ENCODE measurements around the gene USP15. TPM values are rescaled to one million over a fixed set of nuclear protein-coding genes. Genes with fewer than 3 reads are reported as not detected.

The USP15 gene
- total and polyA plus RNA-seq, 2 of the 4 experiments (the other 2 are of a cell fraction) = 28.5 to 49.6 TPM

- H4K91ac ChIP-seq (ENCODE audit: insufficient read depth, low read depth, low read length) = no peak overlapping the region
- H4K20me1 ChIP-seq (ENCODE audit: insufficient read depth, low read length) = peaks cover 58% of the 10 kb centered on the region
- intact Hi-C loops (cut with micrococcal nuclease) = no loop called here
- no peak overlapping the region for H2BK120ac ChIP-seq (ENCODE audit: low read depth, low read length)
- H3K9me1 ChIP-seq (ENCODE audit: insufficient read depth, low read length) = peaks cover 15% of the 10 kb centered on the region
- H3K27me3 ChIP-seq (ENCODE audit: control insufficient read depth, insufficient read depth, low read length) = no peaks in the 10 kb centered on the region
- no peak overlapping the region for H3K18ac ChIP-seq (ENCODE audit: low read depth, low read length)
- peaks cover 3% of the 10 kb centered on the region for H3K4me1 ChIP-seq (ENCODE audit: control insufficient read depth, insufficient read depth, low read length)
- no peak overlapping the region for H3K56ac ChIP-seq (ENCODE audit: extremely low read depth, insufficient read depth, low read length)
- H3K36me3 ChIP-seq (ENCODE audit: control insufficient read depth, insufficient read depth, low read length) = no peaks in the 10 kb centered on the region
- H2BK15ac ChIP-seq (ENCODE audit: low read depth, low read length) = no peak overlapping the region
- no peak overlapping the region for H3K14ac ChIP-seq (replicated peaks; ENCODE audit: low read depth, low read length)
- dilution Hi-C loops (cut with HindIII; ENCODE audit: low sequenced_read_pairs, unreplicated experiment) = no loop called here
- H3K4ac ChIP-seq (ENCODE audit: low read depth, low read length) = no peak overlapping the region
- no TSS peak for BruUV-seq (replicated peaks)
- ChIA-PET POLR2A (ENCODE audit: unreplicated experiment) (no interaction called here), CTCF (no interaction called here)
- no peak overlapping the region for H2AK5ac ChIP-seq (ENCODE audit: low read depth, low read length)
- H3K9me3 ChIP-seq (ENCODE audit: control insufficient read depth, insufficient read depth, low read length) = peaks cover 4% of the 10 kb centered on the region; the same call in 1 of the 2 replicates
- no peak overlapping the region for H2AFZ ChIP-seq (replicated peaks; ENCODE audit: low read length, poor library complexity)
- H3K9ac ChIP-seq (ENCODE audit: low read depth, low read length) = no peak overlapping the region
- no peak overlapping the region for H2AK9ac ChIP-seq (replicated peaks; ENCODE audit: low read depth, low read length, poor library complexity)
- WGBS, 2 experiments (ENCODE audit: extremely low coverage in 2 of 2, insufficient read length in 1 of 2) = no CpG with 5 or more reads among the region's 5 CpGs
- H4K5ac ChIP-seq (ENCODE audit: low read depth, low read length) = no peak overlapping the region
- H3K79me1 ChIP-seq (ENCODE audit: low read depth in 1 of 2, low read length in 2 of 2) = peaks cover 25 to 59% of the 10 kb centered on the region in 2 experiments
- in situ Hi-C loops (cut with MboI; ENCODE audit: low sequenced_read_pairs) = no loop called here
- no peak overlapping the region for H3K4me3 ChIP-seq (ENCODE audit: insufficient read depth, low read depth, low read length)
- TF ChIP-seq MAFK (IDR thresholded peaks at IDR 0.05; ENCODE audit: low read depth, low read length) = no peak
- TF ChIP-seq CHD1 (IDR thresholded peaks at IDR 0.05; ENCODE audit: low read depth, low read length) = no peak
- TF ChIP-seq SMC3 (IDR thresholded peaks at IDR 0.05; ENCODE audit: low read depth, low read length) = no peak
- TF ChIP-seq, protein P1, sequence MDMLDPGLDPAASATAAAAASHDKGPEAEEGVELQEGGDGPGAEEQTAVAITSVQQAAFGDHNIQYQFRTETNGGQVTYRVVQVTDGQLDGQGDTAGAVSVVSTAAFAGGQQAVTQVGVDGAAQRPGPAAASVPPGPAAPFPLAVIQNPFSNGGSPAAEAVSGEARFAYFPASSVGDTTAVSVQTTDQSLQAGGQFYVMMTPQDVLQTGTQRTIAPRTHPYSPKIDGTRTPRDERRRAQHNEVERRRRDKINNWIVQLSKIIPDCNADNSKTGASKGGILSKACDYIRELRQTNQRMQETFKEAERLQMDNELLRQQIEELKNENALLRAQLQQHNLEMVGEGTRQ (IDR thresholded peaks at IDR 0.05; ENCODE audit: low read depth, low read length) = no peak
- no peak for TF ChIP-seq CTCF (conservative IDR thresholded peaks at IDR 0.05; ENCODE audit: low read depth, low read length)
- TF ChIP-seq MXI1 (IDR thresholded peaks at IDR 0.05; ENCODE audit: borderline replicate concordance, low read depth, low read length) = no peak
- no peak for TF ChIP-seq MAZ (IDR thresholded peaks at IDR 0.05; ENCODE audit: borderline replicate concordance, low read depth, low read length)
- TF ChIP-seq CEBPB (IDR thresholded peaks at IDR 0.05; ENCODE audit: low read depth, low read length) = no peak
- TF ChIP-seq RCOR1 (IDR thresholded peaks at IDR 0.05; ENCODE audit: insufficient replicate concordance, low read length) = no peak
- no peak for TF ChIP-seq POLR2A (IDR thresholded peaks at IDR 0.05; ENCODE audit: low read depth, low read length)
- no peak for TF ChIP-seq BHLHE40 (IDR thresholded peaks at IDR 0.05; ENCODE audit: low read depth, low read length)
- no peak for TF ChIP-seq RFX5 (IDR thresholded peaks at IDR 0.05; ENCODE audit: low read depth, low read length)
- TF ChIP-seq NFE2L2 (IDR thresholded peaks at IDR 0.05; ENCODE audit: low read depth, low read length) = no peak
- TF ChIP-seq ELK1 (IDR thresholded peaks at IDR 0.05; ENCODE audit: borderline replicate concordance, low read depth, low read length) = no peak
- no peak for TF ChIP-seq FOS (IDR thresholded peaks at IDR 0.05; ENCODE audit: low read depth, low read length)
- TF ChIP-seq RAD21 (IDR thresholded peaks at IDR 0.05; ENCODE audit: low read length) = no peak
- H2BK5ac ChIP-seq (ENCODE audit: low read depth, low read length, poor library complexity, severe bottlenecking) = no peak overlapping the region
- H3K23ac ChIP-seq (ENCODE audit: low read depth, low read length) = no peak overlapping the region
- H3K4me2 ChIP-seq (ENCODE audit: low read depth, low read length) = no peak overlapping the region
- DNase-seq (no peak), ATAC-seq (ENCODE audit: low read depth) (no peak)
- H4K8ac ChIP-seq (ENCODE audit: low read depth in 2 of 2, low read length in 2 of 2) = no peak overlapping the region
- H2BK20ac ChIP-seq (ENCODE audit: low read depth, low read length) = no peak overlapping the region
- H3K27ac ChIP-seq (ENCODE audit: insufficient read depth, low read length) = no peak overlapping the region
Measured at GRCh38 chr12:62288328-62288727, 28.1 kb downstream of the USP15 start.

Data from IMR-90 (cell line).